Measurements from ENCODE around the gene UIMC1.

- TF ChIP-seq CTCF (IDR thresholded peaks at IDR 0.05) (no peak), EZH2phosphoT487 (IDR thresholded peaks at IDR 0.05) (no peak), EZH2 (IDR thresholded peaks at IDR 0.05) (no peak)
These were observed 118.3 kb downstream of the UIMC1 start for GRCh38 chr5:176888016-176888864.
